ENCODE data around the gene CADM1. TPM values are rescaled to one million over a fixed set of nuclear protein-coding genes. Genes with fewer than 3 reads are reported as not detected.
A peak's percentile ranks its signal among the peaks of the same experiment; 100 is the strongest.

Gene CADM1
- total RNA-seq, 2 donors from 2014 or later = 49.6 to 137 TPM

- Histone ChIP-seq H3K9me3 (no peaks in the 10 kb centered on the region), H3K4me1 (replicated peaks) (no peaks in the 10 kb centered on the region), H3K36me3 (no peaks in the 10 kb centered on the region), H3K27me3 (replicated peaks; ENCODE audit: insufficient read depth) (no peaks in the 10 kb centered on the region), H3K27ac (no peak overlapping the region), H3K4me3 (no peak overlapping the region)
- no peak for TF ChIP-seq CTCF (IDR thresholded peaks at IDR 0.05)
- TF ChIP-seq POLR2AphosphoS5 (IDR thresholded peaks at IDR 0.05) = no peak
- no peak for TF ChIP-seq POLR2A (IDR thresholded peaks at IDR 0.05)
- peak; percentile 25 for DNase-seq (ENCODE audit: low spot score)
- WGBS = 80% methylated on average over 1 of the region's 1 CpG
- intact Hi-C loops (cut with DNase I) = no loop called here
Observed at GRCh38 chr11:115539844-115540243, 35.6 kb upstream of the CADM1 start.

- H3K9me3 ChIP-seq = no peaks in the 10 kb centered on the region
- TF ChIP-seq POLR2AphosphoS5 (IDR thresholded peaks at IDR 0.05) = no peak
- no peak for TF ChIP-seq CTCF (IDR thresholded peaks at IDR 0.05)
- TF ChIP-seq POLR2A (IDR thresholded peaks at IDR 0.05) = no peak
- DNase-seq (ENCODE audit: low spot score) = no peak
- no peak overlapping the region for H3K4me3 ChIP-seq
- intact Hi-C loops (cut with DNase I) = no loop called here
- H3K27ac ChIP-seq = no peak overlapping the region
- no peaks in the 10 kb centered on the region for H3K36me3 ChIP-seq
- no peaks in the 10 kb centered on the region for H3K4me1 ChIP-seq (replicated peaks)
- H3K27me3 ChIP-seq (replicated peaks; ENCODE audit: insufficient read depth) = no peaks in the 10 kb centered on the region
Observed at GRCh38 chr11:115535781-115536180, 31.6 kb upstream of the CADM1 start.

GRCh38 chr11:115530752-115531151 lies 26.5 kb upstream of the CADM1 start:
- H3K27ac ChIP-seq = no peak overlapping the region
- no peaks in the 10 kb centered on the region for H3K27me3 ChIP-seq (replicated peaks; ENCODE audit: insufficient read depth)
- intact Hi-C loops (cut with DNase I) = no loop called here
- no peak overlapping the region for H3K4me3 ChIP-seq
- no peaks in the 10 kb centered on the region for H3K36me3 ChIP-seq
- no peaks in the 10 kb centered on the region for H3K4me1 ChIP-seq (replicated peaks)
- TF ChIP-seq CTCF (IDR thresholded peaks at IDR 0.05) (no peak), POLR2AphosphoS5 (IDR thresholded peaks at IDR 0.05) (no peak), POLR2A (IDR thresholded peaks at IDR 0.05) (no peak)
- 61% methylated on average over 4 of the region's 4 CpGs for WGBS
- no peak for DNase-seq (ENCODE audit: low spot score)
- H3K9me3 ChIP-seq = no peaks in the 10 kb centered on the region

GRCh38 chr11:115528225-115528624 lies 24.0 kb upstream of the CADM1 start:
- TF ChIP-seq POLR2A (IDR thresholded peaks at IDR 0.05) = no peak
- no peak for TF ChIP-seq CTCF (IDR thresholded peaks at IDR 0.05)
- TF ChIP-seq POLR2AphosphoS5 (IDR thresholded peaks at IDR 0.05) = no peak
- H3K27ac ChIP-seq = no peak overlapping the region
- intact Hi-C loops (cut with DNase I) = no loop called here
- no peak for DNase-seq (ENCODE audit: low spot score)
- H3K36me3 ChIP-seq = no peaks in the 10 kb centered on the region
- H3K4me1 ChIP-seq (replicated peaks) = no peaks in the 10 kb centered on the region
- H3K9me3 ChIP-seq = no peaks in the 10 kb centered on the region
- 33% methylated on average over 6 of the region's 6 CpGs for WGBS
- no peak overlapping the region for H3K4me3 ChIP-seq
- H3K27me3 ChIP-seq (replicated peaks; ENCODE audit: insufficient read depth) = no peaks in the 10 kb centered on the region

- H3K9me3 ChIP-seq = no peaks in the 10 kb centered on the region
- H3K4me1 ChIP-seq (replicated peaks) = no peaks in the 10 kb centered on the region
- H3K4me3 ChIP-seq = no peak overlapping the region
- peak; percentile 36 for DNase-seq (ENCODE audit: low spot score)
- WGBS = 78% methylated on average over 2 of the region's 2 CpGs
- intact Hi-C loops (cut with DNase I) = no loop called here
- no peaks in the 10 kb centered on the region for H3K27me3 ChIP-seq (replicated peaks; ENCODE audit: insufficient read depth)
- no peak overlapping the region for H3K27ac ChIP-seq
- TF ChIP-seq POLR2A (IDR thresholded peaks at IDR 0.05) (no peak), POLR2AphosphoS5 (IDR thresholded peaks at IDR 0.05) (peak; percentile 71)
- no peaks in the 10 kb centered on the region for H3K36me3 ChIP-seq
Observed at GRCh38 chr11:115527534-115528125, 23.4 kb upstream of the CADM1 start.

Measured in prostate gland (tissue), 2 donors.